C4-2B (cell line): ENCODE measurements around the gene KAT14.
"Not testable (repeated sequence)": the region's sequence is repeated elsewhere in the genome, so short reads cannot be mapped to it uniquely, and the experiment has no call there.

Experiments
- H3K27ac ChIP-seq: fragments of 450-650 bp; 2 replicates; pipeline ENCODE4 v1.5.1; 2017
- CTCF ChIP-seq: fragments of 450-650 bp; conservative IDR thresholded peaks from 2 replicates; pipeline ENCODE4 v1.5.1; 2017; ENCODE audit warnings: mild to moderate bottlenecking
- ZFX ChIP-seq: fragments of 450-650 bp; IDR thresholded peaks from 2 replicates; pipeline ENCODE4 v1.6.1; 2017

Gene KAT14

GRCh38 chr20:18166241-18166881 lies 28.7 kb downstream of the KAT14 start:
- TF ChIP-seq ZFX (no peak), CTCF (no peak)
- H3K27ac ChIP-seq, result no peak overlapping the region

GRCh38 chr20:18166950-18167349 lies 29.3 kb downstream of the KAT14 start:
- H3K27ac ChIP-seq, result no peak overlapping the region
- TF ChIP-seq CTCF (no peak), ZFX (no peak)

GRCh38 chr20:18172379-18172778 lies 34.7 kb downstream of the KAT14 start:
- TF ChIP-seq CTCF, result no peak
- TF ChIP-seq ZFX, result no peak
- H3K27ac ChIP-seq, result no peak overlapping the region

- H3K27ac ChIP-seq, result no peak overlapping the region
- no peak for TF ChIP-seq CTCF
- TF ChIP-seq ZFX, result no peak
These were observed 37.4 kb downstream of the KAT14 start for GRCh38 chr20:18174906-18175683.

GRCh38 chr20:18176318-18176785 lies 38.7 kb downstream of the KAT14 start:
- H3K27ac ChIP-seq, result no peak overlapping the region
- no peak for TF ChIP-seq ZFX
- TF ChIP-seq CTCF, result no peak

GRCh38 chr20:18180366-18180765 lies 42.7 kb downstream of the KAT14 start:
- H3K27ac ChIP-seq, result not testable (repeated sequence)

- no peak for TF ChIP-seq CTCF
- no peak for TF ChIP-seq ZFX
- no peak overlapping the region for H3K27ac ChIP-seq
These were observed 43.2 kb downstream of the KAT14 start for GRCh38 chr20:18180815-18181214.

- TF ChIP-seq ZFX, result no peak
- no peak overlapping the region for H3K27ac ChIP-seq
These were observed 49.4 kb downstream of the KAT14 start for GRCh38 chr20:18187020-18187419.
